OCI-M1 (cell line): ENCODE data around the gene KANK3.

Source experiments
- DNase-seq: peaks from one replicate; lab custom pipeline; 2025; lab: John Stamatoyannopoulos, UW

The KANK3 gene

GRCh38 chr19:8337728-8338127, 5.3 kb downstream of the KANK3 start:
- no peak for DNase-seq

GRCh38 chr19:8336660-8337059, 6.4 kb downstream of the KANK3 start:
- no peak for DNase-seq

- no peak for DNase-seq
Measured at GRCh38 chr19:8336072-8336569, 6.9 kb downstream of the KANK3 start.

GRCh38 chr19:8335343-8336071, 7.6 kb downstream of the KANK3 start:
- DNase-seq = no peak

DNA sequence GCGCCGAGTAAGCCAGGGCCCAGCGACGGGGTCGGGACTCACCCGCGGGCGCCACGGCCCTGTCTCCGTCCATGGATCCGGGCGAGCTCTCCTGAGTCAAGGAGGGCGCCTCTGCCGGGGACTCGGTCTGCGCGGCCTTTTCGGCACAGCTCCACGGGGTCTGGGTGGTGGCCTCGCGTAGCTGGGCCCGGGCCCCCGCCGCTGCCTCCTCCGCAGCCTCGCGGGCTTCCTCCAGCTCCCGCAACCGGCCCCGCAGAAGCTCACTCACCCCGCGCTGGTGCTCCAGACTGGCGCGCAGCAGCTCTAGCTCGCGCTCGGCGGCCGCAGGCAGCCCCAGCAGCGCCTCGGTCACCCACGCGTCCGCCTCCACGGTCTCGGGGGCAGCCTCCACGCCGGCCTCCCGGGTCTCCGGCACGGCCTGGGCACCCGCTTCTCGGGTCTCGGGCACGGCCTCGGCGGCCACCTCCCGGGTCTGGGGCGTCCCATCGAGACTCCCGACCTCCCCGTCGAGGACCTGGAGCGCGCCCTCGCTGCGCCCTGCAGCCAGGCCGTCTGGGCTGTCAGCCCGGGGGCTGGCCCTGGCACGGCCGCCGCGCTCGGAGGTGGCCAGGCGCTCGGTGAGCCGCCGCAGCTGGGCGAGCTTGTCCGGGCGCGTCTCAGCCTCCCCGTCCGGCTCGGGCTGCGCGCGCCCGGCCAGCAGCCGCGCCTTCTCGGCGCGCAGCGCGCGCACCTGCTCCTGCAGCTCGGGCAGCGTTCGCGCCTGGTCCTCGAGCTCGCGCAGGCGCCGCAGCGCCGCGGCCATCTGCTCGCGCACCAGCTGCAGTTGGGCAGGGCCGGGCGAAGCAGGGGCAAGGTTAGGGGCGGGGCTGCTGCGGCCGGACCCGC, 8.4 kb downstream of the KANK3 start:
- DNase-seq = no peak

- DNase-seq = no peak
Measured at GRCh38 chr19:8333767-8334457, 9.2 kb downstream of the KANK3 start.

GRCh38 chr19:8332976-8333766, 9.9 kb downstream of the KANK3 start:
- DNase-seq = no peak

- no peak for DNase-seq
Measured at GRCh38 chr19:8331263-8331845, 11.7 kb downstream of the KANK3 start.

GRCh38 chr19:8329996-8330395, 13.1 kb downstream of the KANK3 start:
- DNase-seq = no peak

DNA sequence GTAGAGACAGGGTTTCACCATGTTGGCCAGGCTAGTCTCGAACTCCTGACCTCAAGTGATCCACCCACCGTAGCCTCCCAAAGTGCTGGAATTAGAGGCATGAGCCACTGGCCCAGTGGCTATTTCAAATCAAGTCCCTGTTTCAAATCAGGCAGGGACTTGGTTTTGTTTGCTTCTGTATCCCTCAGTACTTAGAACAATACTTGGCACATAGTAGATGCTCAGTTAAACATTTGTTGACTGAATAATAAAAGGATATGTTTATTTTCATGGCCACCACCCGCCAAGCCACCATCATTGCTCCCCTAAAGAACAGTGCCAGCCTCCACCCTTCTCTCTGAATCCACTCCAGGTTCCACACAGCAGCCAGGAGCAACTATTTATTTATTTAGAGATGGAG, 17.6 kb downstream of the KANK3 start:
- no peak for DNase-seq

- DNase-seq = no peak
Measured at GRCh38 chr19:8324186-8325050, 18.6 kb downstream of the KANK3 start.

- peak; percentile 29 for DNase-seq
Measured at GRCh38 chr19:8323781-8324185, 19.3 kb downstream of the KANK3 start.

GRCh38 chr19:8322638-8322997, 20.4 kb downstream of the KANK3 start:
- no peak for DNase-seq

GRCh38 chr19:8321986-8322637, 20.9 kb downstream of the KANK3 start:
- peak; percentile 60 for DNase-seq

- peak; percentile 99 for DNase-seq
Measured at GRCh38 chr19:8321067-8321985, 21.7 kb downstream of the KANK3 start, which contains the start of the genes NDUFA7 and RPS28. NDUFA7 (minus strand) TSS chr19:8321375; CDS start chr19:8321358, 17 bp downstream. RPS28 (plus strand) TSS chr19:8321496; CDS start chr19:8321531, 35 bp downstream.

GRCh38 chr19:8320564-8321066, 22.4 kb downstream of the KANK3 start:
- peak; percentile 63 for DNase-seq

GRCh38 chr19:8319807-8320520, 23.1 kb downstream of the KANK3 start:
- no peak for DNase-seq

- DNase-seq = peak; percentile 33
Measured at GRCh38 chr19:8318835-8319234, 24.2 kb downstream of the KANK3 start.
